Measurements from ENCODE around the gene RAET1G. TPM values are rescaled to one million over a fixed set of nuclear protein-coding genes. Genes with fewer than 3 reads are reported as not detected.
"Not testable (repeated sequence)": the region's sequence is repeated elsewhere in the genome, so short reads cannot be mapped to it uniquely, and the experiment has no call there.

RAET1G gene
- total and polyA plus RNA-seq, 11 donors = 0.22 to 1.9 (median 0.25) TPM; not detected in 8

DNA sequence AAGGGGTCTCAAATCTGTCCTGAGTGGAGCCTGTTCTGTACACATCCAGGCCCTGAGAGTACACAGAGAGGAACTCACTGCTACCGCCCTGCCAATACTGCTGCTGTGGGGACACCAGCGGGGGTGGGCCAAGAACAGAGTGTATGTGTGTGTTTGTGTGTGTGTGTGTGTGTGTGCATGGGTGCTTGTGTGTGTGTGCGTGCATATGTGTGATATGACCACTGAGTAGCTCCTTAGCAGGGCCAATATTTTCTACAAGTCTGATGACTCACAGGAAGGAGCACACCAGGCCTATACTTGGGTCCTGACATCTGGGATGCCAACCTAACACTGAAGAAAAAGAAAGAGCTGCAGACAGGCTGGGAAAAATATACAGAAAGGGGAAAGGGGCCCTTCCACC is 26.4 kb downstream of the RAET1G start:
- ATAC-seq = peak in 2 of 4 donors; percentile 3 to 5
- no peaks in the 10 kb centered on the region for H3K36me3 ChIP-seq
- H3K4me1 ChIP-seq = peaks cover 8 to 36% (median 27%) of the 10 kb centered on the region in 12 donors
- no peaks in the 10 kb centered on the region for H3K27me3 ChIP-seq
- no peaks in the 10 kb centered on the region for H3K9me3 ChIP-seq
- no peak for TF ChIP-seq POLR2A (IDR thresholded peaks at IDR 0.05)
- TF ChIP-seq, protein P1, sequence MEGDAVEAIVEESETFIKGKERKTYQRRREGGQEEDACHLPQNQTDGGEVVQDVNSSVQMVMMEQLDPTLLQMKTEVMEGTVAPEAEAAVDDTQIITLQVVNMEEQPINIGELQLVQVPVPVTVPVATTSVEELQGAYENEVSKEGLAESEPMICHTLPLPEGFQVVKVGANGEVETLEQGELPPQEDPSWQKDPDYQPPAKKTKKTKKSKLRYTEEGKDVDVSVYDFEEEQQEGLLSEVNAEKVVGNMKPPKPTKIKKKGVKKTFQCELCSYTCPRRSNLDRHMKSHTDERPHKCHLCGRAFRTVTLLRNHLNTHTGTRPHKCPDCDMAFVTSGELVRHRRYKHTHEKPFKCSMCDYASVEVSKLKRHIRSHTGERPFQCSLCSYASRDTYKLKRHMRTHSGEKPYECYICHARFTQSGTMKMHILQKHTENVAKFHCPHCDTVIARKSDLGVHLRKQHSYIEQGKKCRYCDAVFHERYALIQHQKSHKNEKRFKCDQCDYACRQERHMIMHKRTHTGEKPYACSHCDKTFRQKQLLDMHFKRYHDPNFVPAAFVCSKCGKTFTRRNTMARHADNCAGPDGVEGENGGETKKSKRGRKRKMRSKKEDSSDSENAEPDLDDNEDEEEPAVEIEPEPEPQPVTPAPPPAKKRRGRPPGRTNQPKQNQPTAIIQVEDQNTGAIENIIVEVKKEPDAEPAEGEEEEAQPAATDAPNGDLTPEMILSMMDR (IDR thresholded peaks at IDR 0.05) = no peak
- no peak for DNase-seq
- peak overlapping the region in 1 of 12 donors; percentile 39 for H3K4me3 ChIP-seq
- WGBS, 4 donors = 81 to 98% (median 94%) methylated on average over 3 of the region's 3 CpGs
- H3K27ac ChIP-seq = peak overlapping the region in 11 of 12 donors; percentile 31 to 78 (median 69)
- intact Hi-C loops (cut with DNase I) = loop anchor here in 2 of 10 donors (2.0 kb wide), 2 partner anchors 26 to 28 kb away; partner anchors contain the start of gene RAET1G (in 1 of the 2)

DNA sequence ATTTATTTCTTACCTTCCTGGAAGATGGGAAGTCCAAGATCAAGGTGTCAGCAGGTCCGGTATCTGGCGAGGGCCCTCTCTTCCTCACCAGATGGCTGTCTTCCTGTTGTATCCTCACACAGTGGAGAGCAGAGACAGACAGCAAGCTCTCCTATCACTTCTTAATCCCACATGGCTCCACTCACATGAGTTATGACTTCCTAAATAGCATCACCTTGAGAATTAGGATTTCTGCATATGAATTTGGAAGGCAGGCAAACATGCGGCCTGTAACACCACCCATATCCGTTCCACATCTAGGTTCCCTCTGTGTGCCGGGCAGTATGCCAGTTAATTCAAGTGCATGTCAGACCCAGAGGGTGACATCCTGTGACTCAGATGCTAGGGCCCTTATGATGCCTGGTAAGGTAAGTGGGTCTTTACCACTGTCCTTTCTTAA is 27.1 kb downstream of the RAET1G start:
- H3K4me3 ChIP-seq = no peak overlapping the region
- no peak for TF ChIP-seq POLR2A (IDR thresholded peaks at IDR 0.05)
- TF ChIP-seq, protein P1 (IDR thresholded peaks at IDR 0.05) = no peak
- peaks cover 8 to 36% (median 27%) of the 10 kb centered on the region in 12 donors for H3K4me1 ChIP-seq
- no peaks in the 10 kb centered on the region for H3K27me3 ChIP-seq
- 27 to 35% (median 31%) methylated on average over 5 of the region's 5 CpGs for WGBS, 4 donors
- no peaks in the 10 kb centered on the region for H3K36me3 ChIP-seq
- DNase-seq (peak in 4 of 5 donors; percentile 51 to 76 (median 73)), ATAC-seq (peak; percentile 68 to 88 (median 76))
- intact Hi-C loops (cut with DNase I) = loop anchor here in 2 of 10 donors (2.0 kb wide), 2 partner anchors 27 to 29 kb away; partner anchors contain the start of gene RAET1G (in 1 of the 2)
- peak overlapping the region; percentile 31 to 77 (median 66) for H3K27ac ChIP-seq
- no peaks in the 10 kb centered on the region for H3K9me3 ChIP-seq

DNA sequence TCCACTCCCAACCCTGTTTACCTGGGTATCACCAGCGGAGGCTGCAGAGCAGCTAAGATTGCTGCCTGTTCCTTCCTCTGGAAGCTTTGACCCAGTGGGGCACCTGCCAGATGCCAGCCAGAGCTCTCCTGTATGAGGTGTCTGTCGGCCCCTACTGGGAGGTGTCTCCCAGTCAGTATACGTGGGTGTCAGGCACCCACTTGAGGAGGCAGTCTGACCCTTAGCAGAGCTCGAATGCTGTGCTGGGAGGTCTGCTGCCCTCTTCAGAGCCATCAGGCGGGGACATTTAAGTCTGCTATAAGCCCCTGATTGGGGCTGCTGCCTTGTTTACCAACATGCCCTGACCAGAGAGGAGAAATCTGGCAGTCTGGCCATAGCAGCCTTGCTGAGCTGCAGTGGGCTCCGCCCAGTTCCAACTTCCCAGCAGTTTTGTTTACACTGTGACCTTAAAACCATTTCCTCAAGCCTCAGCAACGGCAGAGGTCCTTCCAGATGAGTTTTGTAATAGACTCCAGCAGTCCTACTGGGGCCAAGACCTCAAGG is 27.8 kb downstream of the RAET1G start:
- Histone ChIP-seq H3K36me3 (no peaks in the 10 kb centered on the region), H3K4me3 (no peak overlapping the region), H3K4me1 (peaks cover 8 to 36% (median 27%) of the 10 kb centered on the region in 12 donors), H3K9me3 (no peaks in the 10 kb centered on the region), H3K27ac (peak overlapping the region; percentile 31 to 77 (median 68)), H3K27me3 (no peaks in the 10 kb centered on the region)
- TF ChIP-seq, protein P1 (IDR thresholded peaks at IDR 0.05) = no peak
- TF ChIP-seq POLR2A (IDR thresholded peaks at IDR 0.05) = no peak
- DNase-seq = peak in 4 of 5 donors; percentile 55 to 76 (median 64)
- WGBS, 4 donors = 30 to 49% (median 32%) methylated on average over 5 to 7 of the region's 7 CpGs
- ATAC-seq = peak; percentile 68 to 89 (median 82)
- intact Hi-C loops (cut with DNase I) = no loop called here

DNA sequence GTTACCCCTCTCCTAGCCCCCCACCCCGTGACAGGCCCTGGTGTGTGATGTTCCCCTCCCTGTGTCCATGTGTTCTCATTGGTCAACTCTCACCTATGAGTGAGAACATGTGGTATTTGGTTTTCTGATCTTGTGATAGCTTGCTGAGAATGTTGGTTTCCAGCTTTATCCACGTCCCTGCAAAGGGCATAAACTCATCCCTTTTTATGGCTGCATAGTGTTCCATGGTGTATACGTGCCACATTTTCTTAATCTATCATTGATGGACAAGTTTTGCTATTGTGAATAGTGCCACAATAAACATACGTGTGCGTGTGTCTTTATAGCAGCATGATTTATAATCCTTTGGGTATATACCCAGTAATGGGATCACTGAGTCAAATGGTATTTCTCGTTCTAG is 31.1 kb downstream of the RAET1G start:
- intact Hi-C loops (cut with DNase I); ATAC-seq; H3K4me3 ChIP-seq; DNase-seq; H3K9me3 ChIP-seq; H3K27me3 ChIP-seq; H3K36me3 ChIP-seq; H3K27ac ChIP-seq: not testable (repeated sequence)
- WGBS, 4 donors = 78 to 90% (median 79%) methylated on average over 6 of the region's 6 CpGs
- H3K4me1 ChIP-seq = peaks cover 8 to 25% (median 20%) of the 10 kb centered on the region in 12 donors
